ENCODE data around the gene DNAJB13.

DNAJB13 gene

DNA sequence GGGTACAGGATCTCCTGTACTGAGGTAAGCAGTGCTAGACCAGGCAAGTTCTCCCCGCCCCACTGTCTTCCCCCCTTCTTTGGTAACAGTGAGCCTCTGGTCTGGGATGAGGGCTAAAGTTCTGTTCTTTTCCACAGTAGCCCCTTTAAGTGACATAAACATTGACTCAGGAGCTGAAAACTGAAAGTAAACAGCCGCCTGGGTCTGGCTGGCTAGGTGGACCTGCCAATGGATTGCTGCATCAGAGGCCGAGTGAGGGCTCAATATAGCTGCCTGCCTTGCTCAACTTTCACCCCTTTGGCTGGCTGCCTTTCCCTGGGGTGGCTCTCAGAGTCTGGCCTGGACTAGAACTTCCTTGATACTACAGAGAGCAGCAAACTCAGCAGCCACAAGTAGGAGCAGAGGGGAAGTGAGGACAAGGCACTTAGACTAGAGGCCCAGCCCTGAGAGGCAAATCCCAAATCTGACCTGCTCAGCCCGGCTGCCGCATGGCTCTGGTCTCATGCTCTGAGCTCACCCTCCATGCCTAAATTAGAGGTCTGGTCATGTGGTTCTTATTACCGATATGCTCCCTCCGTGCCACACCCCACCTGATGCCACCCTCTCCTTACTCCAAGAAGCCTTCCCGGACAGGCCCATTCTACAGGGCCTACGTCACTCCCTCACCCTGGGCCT is 67.6 kb downstream of the DNAJB13 start:
- DNase-seq = no peak

GRCh38 chr11:74019104-74019738 is 68.4 kb downstream of the DNAJB13 start:
- DNase-seq = no peak

DNA sequence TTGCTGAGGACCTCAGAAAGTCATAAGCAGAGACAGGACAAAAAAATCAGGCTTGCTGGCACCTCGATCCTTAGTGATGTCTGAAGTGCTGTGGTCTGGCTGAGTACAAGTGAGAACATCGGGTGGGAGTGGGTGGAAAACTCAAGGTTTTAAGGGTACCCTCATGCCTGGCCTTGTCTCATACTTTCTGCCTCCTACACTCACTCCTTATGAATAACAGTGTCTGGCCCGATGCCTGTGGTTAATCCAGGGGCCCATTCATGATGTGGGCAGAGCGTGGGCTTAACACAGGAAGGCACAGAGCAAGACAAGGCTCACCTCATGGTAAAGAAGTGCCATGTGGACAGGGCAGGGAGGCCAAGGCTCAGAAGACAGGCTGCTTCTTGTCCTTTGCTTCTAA is 69.0 kb downstream of the DNAJB13 start:
- DNase-seq = no peak

All from NCI-H526 (cell line).